NT2/D1 (cell line): ENCODE data around the gene MGAT4A.

ENCODE experiments used
- DNase-seq: peaks from one replicate; pipeline ENCODE4 v3.0.0-alpha.2; 2011; ENCODE audit warnings: low read depth, low spot score
- H3K27me3 ChIP-seq: 2 replicates; pipeline ENCODE4 v1.6.0; 2011; ENCODE audit warnings: mild to moderate bottlenecking; ENCODE audit not compliant: insufficient read length, insufficient read depth
- H3K36me3 ChIP-seq: 2 replicates; pipeline ENCODE4 v1.6.1; 2011; ENCODE audit warnings: mild to moderate bottlenecking, low read length, mixed read lengths; ENCODE audit not compliant: insufficient read depth, insufficient read length
- H3K4me1 ChIP-seq: 2 replicates; pipeline ENCODE4 v1.5.1; 2011; ENCODE audit not compliant: insufficient read depth, insufficient read length
- H3K4me3 ChIP-seq: 2 replicates; pipeline ENCODE4 v1.5.1; 2011; ENCODE audit warnings: low read depth; ENCODE audit not compliant: insufficient read length
- H3K9ac ChIP-seq: 2 replicates; pipeline ENCODE4 v1.6.0; 2011; ENCODE audit warnings: low read depth; ENCODE audit not compliant: insufficient read length
- H3K9me3 ChIP-seq: 2 replicates; pipeline ENCODE4 v1.5.1; 2011; ENCODE audit warnings: mild to moderate bottlenecking, low read length; ENCODE audit not compliant: insufficient read depth
- SUZ12 ChIP-seq: IDR thresholded peaks from 2 replicates; pipeline ENCODE4 v1.6.1; 2011; ENCODE audit not compliant: insufficient read length, insufficient read depth; ENCODE audit errors: extremely low read depth
- YY1 ChIP-seq: IDR thresholded peaks from 2 replicates; pipeline ENCODE4 v1.6.1; 2011; ENCODE audit not compliant: insufficient read length, insufficient read depth
- ZNF274 ChIP-seq: IDR thresholded peaks from 2 replicates; pipeline ENCODE4 v1.6.1; 2011; ENCODE audit warnings: mild to moderate bottlenecking, low read depth, low read length

The MGAT4A gene

GRCh38 chr2:98701230-98701629, 29.7 kb downstream of the MGAT4A start:
- Histone ChIP-seq H3K4me1 (no peaks in the 10 kb centered on the region), H3K9ac (no peak overlapping the region)
- TF ChIP-seq SUZ12 = no peak
- no peak for TF ChIP-seq ZNF274
- TF ChIP-seq YY1 = no peak

DNA sequence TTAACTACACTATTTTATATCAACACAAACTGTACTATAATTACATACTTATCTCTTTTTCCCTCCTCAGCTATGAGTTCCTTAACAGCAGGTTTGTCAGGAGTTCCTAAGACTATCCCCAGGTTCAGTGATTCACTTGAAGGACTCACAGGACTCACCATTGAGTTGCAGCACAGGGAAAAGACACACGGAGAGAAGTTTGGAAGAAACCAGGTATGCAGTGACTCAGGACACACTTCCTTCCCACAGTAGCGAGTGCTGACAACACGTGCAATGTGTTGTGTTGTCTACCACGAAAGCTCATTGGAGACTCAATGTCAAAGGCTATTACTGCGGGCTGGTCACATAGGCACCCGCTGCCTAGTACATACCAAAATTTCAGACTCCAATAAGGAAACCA, 32.0 kb downstream of the MGAT4A start:
- H3K36me3 ChIP-seq = no peaks in the 10 kb centered on the region
- H3K27me3 ChIP-seq = no peaks in the 10 kb centered on the region
- DNase-seq = no peak
- H3K4me1 ChIP-seq = no peaks in the 10 kb centered on the region
- peaks cover 7% of the 10 kb centered on the region; the same call in 1 of the 2 replicates for H3K9me3 ChIP-seq
- H3K9ac ChIP-seq = no peak overlapping the region
- no peak for TF ChIP-seq SUZ12
- TF ChIP-seq ZNF274 = no peak
- TF ChIP-seq YY1 = no peak
- H3K4me3 ChIP-seq = no peak overlapping the region

More at GRCh38 chr2:98701230-98701629, 29.7 kb downstream of the MGAT4A start:
- H3K27me3 ChIP-seq = no peaks in the 10 kb centered on the region
- no peak overlapping the region for H3K4me3 ChIP-seq
- no peak for DNase-seq
- peaks cover 7% of the 10 kb centered on the region; the same call in 1 of the 2 replicates for H3K9me3 ChIP-seq
- no peaks in the 10 kb centered on the region for H3K36me3 ChIP-seq

DNA sequence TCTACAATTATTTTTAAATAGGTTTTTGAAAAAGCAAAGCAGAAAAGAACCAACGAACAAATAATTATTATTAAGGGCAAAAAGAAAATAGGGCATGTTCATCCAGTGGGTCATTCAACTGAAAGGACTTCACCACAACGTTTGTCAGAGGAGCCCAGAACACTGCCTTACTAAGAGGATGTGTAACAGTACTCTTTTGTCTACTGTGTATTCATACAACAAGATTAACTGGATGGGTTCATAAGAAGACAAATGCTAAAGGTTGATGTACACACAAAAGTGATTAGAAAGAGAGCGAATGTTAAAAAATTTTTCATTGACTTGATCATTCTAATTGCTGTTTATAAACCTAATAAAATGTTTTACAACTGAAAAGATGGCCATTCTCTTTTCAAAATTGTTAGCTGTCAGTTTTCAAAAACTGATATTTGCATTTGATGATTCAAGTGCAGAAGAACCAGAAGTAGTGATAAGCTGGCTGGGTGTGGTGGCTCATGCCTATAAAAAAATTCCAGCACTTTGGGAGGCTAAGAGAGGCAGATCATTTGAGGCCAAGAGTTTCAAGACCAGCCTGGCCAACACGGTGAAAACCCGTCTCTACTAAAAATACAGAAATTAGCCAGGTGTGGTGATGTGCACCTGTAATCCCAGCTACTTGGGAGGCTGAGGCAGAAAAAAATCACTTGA, 33.1 kb downstream of the MGAT4A start:
- Histone ChIP-seq H3K4me3 (no peak overlapping the region), H3K27me3 (no peaks in the 10 kb centered on the region), H3K9ac (no peak overlapping the region), H3K9me3 (peaks cover 7% of the 10 kb centered on the region; the same call in 1 of the 2 replicates), H3K36me3 (no peaks in the 10 kb centered on the region), H3K4me1 (no peaks in the 10 kb centered on the region)
- TF ChIP-seq YY1 (no peak), ZNF274 (no peak), SUZ12 (no peak)
- no peak for DNase-seq

DNA sequence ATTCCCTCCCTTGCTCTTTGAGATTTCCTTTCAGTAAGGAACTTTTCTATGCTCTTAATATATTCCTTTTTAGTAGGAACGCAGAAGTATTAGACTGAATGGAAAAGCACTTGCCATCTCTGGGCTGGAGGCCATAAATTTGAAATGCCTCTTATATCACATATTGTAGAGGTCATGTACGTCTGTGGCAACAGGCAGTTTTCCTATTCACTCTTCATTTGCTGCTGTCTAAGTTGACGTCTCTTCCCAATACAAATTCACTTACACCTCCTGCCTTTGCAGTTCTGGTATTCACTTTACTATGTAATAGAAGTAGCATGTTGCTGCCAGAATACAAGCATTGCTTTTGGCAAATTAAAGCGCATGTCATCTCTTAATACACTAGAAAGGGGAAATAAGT, 34.7 kb downstream of the MGAT4A start:
- H3K9me3 ChIP-seq = no peaks in the 10 kb centered on the region
- no peak overlapping the region for H3K9ac ChIP-seq
- no peaks in the 10 kb centered on the region for H3K27me3 ChIP-seq
- no peak for TF ChIP-seq SUZ12
- TF ChIP-seq ZNF274 = no peak
- no peaks in the 10 kb centered on the region for H3K4me1 ChIP-seq
- H3K36me3 ChIP-seq = no peaks in the 10 kb centered on the region
- no peak for DNase-seq
- H3K4me3 ChIP-seq = no peak overlapping the region

DNA sequence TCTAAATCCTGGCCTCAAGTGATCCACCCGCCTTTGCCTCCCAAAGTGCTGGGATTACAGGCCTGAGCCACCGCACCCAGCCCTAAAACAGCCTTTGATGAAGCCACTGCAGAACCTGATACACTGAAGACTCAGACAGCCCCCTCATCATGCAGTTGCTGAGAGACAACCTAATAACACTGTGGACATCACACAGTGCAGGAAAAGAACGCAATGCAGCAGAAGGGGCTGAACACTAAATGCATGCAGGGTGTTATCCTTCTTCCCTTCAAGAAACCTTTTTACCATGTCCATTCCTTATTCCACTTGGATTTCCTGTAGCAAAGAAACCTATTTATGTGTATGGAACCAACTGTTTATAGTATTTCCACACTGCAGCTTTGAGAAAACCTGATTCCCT, 35.7 kb downstream of the MGAT4A start:
- Histone ChIP-seq H3K36me3 (no peaks in the 10 kb centered on the region), H3K4me3 (no peak overlapping the region), H3K9me3 (no peaks in the 10 kb centered on the region), H3K27me3 (no peaks in the 10 kb centered on the region), H3K9ac (no peak overlapping the region), H3K4me1 (no peaks in the 10 kb centered on the region)
- no peak for DNase-seq
- no peak for TF ChIP-seq YY1
- no peak for TF ChIP-seq SUZ12
- TF ChIP-seq ZNF274 = no peak

GRCh38 chr2:98693477-98693876, 37.5 kb downstream of the MGAT4A start:
- TF ChIP-seq YY1 (no peak), SUZ12 (no peak), ZNF274 (no peak)
- Histone ChIP-seq H3K9me3 (no peaks in the 10 kb centered on the region), H3K36me3 (no peaks in the 10 kb centered on the region), H3K4me1 (peaks cover 3% of the 10 kb centered on the region), H3K27me3 (no peaks in the 10 kb centered on the region), H3K4me3 (no peak overlapping the region), H3K9ac (no peak overlapping the region)
- no peak for DNase-seq

DNA sequence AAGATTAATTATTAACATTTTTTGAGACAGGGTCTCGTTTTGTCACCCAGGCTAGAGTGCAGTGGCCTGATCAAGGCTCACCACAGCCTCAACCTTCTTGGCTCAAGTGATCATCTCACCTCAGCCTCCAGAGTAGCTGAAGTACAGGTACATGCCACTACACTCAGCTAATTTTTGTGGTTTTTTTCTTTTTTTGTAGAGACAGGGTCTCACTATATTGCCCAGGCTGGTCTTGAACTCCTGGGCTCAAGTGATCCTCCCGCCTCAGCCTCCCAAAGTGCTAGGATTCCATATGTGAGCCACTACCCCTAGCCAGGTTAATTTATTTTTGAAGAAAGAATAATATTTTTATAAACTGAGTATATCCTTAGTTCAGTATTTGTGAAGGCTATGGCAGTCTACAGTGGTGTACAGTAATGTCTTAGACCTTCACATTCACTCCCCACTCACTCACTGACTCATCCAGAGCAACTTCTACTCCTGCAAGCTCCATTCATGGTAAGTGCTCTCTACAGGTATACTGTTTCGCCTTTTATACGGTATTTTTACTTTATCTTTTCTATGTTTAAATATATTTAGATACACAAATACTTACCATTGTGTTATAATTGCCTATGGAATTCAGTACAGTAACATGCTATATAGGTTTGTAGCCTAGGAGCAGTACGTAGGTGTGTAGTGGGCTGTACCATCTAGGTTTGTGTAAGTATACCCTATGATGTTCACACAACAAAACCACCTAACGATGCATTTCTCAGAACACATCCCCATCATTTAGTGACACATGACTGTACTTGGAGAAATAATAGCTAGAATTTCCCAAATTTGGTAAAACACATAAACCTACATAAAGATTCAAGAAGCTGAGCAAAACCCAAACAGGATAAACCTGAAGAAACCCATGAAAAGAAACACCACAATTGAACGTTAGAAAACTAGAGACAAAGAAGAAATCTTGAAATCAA, 38.6 kb downstream of the MGAT4A start:
- H3K36me3 ChIP-seq = no peaks in the 10 kb centered on the region
- TF ChIP-seq SUZ12 (no peak), ZNF274 (no peak), YY1 (no peak)
- H3K4me3 ChIP-seq = no peak overlapping the region
- H3K27me3 ChIP-seq = no peaks in the 10 kb centered on the region
- no peak overlapping the region for H3K9ac ChIP-seq
- DNase-seq = no peak
- peaks cover 3% of the 10 kb centered on the region for H3K4me1 ChIP-seq
- no peaks in the 10 kb centered on the region for H3K9me3 ChIP-seq
